ENCODE data around the gene MAS1. TPM values are rescaled to one million over a fixed set of nuclear protein-coding genes. Genes with fewer than 3 reads are reported as not detected.

MAS1 gene
- total RNA-seq, 6 donors from 2014 or later, result 0.03 TPM; not detected in 5

GRCh38 chr6:159904497-159904911, 13.7 kb downstream of the MAS1 start:
- no peaks in the 10 kb centered on the region for H3K27me3 ChIP-seq
- no peak for ATAC-seq (ENCODE audit: low FRiP score in 2 of 2)
- no peak for TF ChIP-seq EP300 (IDR thresholded peaks at IDR 0.05)
- TF ChIP-seq CTCF (IDR thresholded peaks at IDR 0.05), result no peak
- no peak for TF ChIP-seq POLR2A (IDR thresholded peaks at IDR 0.05)
- no peak for TF ChIP-seq POLR2AphosphoS5 (IDR thresholded peaks at IDR 0.05)
- H3K4me3 ChIP-seq, result no peak overlapping the region
- DNase-seq, result no peak
- H3K27ac ChIP-seq, result no peak overlapping the region
- H3K9me3 ChIP-seq, result no peaks in the 10 kb centered on the region
- 86 to 94% methylated on average over 9 of the region's 9 CpGs for WGBS, 2 donors
- no peaks in the 10 kb centered on the region for H3K4me1 ChIP-seq
- H3K36me3 ChIP-seq, result no peaks in the 10 kb centered on the region

- Histone ChIP-seq H3K4me3 (no peak overlapping the region), H3K27ac (no peak overlapping the region), H3K4me1 (no peaks in the 10 kb centered on the region), H3K9me3 (no peaks in the 10 kb centered on the region), H3K27me3 (no peaks in the 10 kb centered on the region), H3K36me3 (no peaks in the 10 kb centered on the region)
- DNase-seq, result no peak
- TF ChIP-seq POLR2A (IDR thresholded peaks at IDR 0.05), result no peak
- TF ChIP-seq POLR2AphosphoS5 (IDR thresholded peaks at IDR 0.05), result no peak
- TF ChIP-seq CTCF (IDR thresholded peaks at IDR 0.05), result no peak
- no peak for TF ChIP-seq EP300 (IDR thresholded peaks at IDR 0.05)
- 70 to 82% methylated on average over 3 of the region's 3 CpGs for WGBS, 2 donors
- ATAC-seq (ENCODE audit: low FRiP score in 2 of 2), result no peak
Observed at GRCh38 chr6:159906400-159906799, 15.6 kb downstream of the MAS1 start.

- Histone ChIP-seq H3K27ac (no peak overlapping the region), H3K9me3 (no peaks in the 10 kb centered on the region), H3K4me3 (no peak overlapping the region), H3K36me3 (no peaks in the 10 kb centered on the region), H3K4me1 (no peaks in the 10 kb centered on the region), H3K27me3 (no peaks in the 10 kb centered on the region)
- TF ChIP-seq CTCF (IDR thresholded peaks at IDR 0.05) (no peak), EP300 (IDR thresholded peaks at IDR 0.05) (no peak), POLR2A (IDR thresholded peaks at IDR 0.05) (no peak), POLR2AphosphoS5 (IDR thresholded peaks at IDR 0.05) (no peak)
- WGBS, 2 donors, result 63 to 70% methylated on average over 4 of the region's 4 CpGs
- DNase-seq (no peak), ATAC-seq (ENCODE audit: low FRiP score in 2 of 2) (no peak)
Observed at GRCh38 chr6:159908535-159908934, 17.7 kb downstream of the MAS1 start.

GRCh38 chr6:159908979-159909378, 18.2 kb downstream of the MAS1 start:
- Histone ChIP-seq H3K27ac (no peak overlapping the region), H3K27me3 (no peaks in the 10 kb centered on the region), H3K4me3 (no peak overlapping the region), H3K9me3 (no peaks in the 10 kb centered on the region), H3K36me3 (no peaks in the 10 kb centered on the region), H3K4me1 (no peaks in the 10 kb centered on the region)
- DNase-seq (no peak), ATAC-seq (ENCODE audit: low FRiP score in 2 of 2) (no peak)
- TF ChIP-seq POLR2AphosphoS5 (IDR thresholded peaks at IDR 0.05), result no peak
- no peak for TF ChIP-seq CTCF (IDR thresholded peaks at IDR 0.05)
- TF ChIP-seq EP300 (IDR thresholded peaks at IDR 0.05), result no peak
- 37 to 39% methylated on average over 4 of the region's 4 CpGs for WGBS, 2 donors

- Histone ChIP-seq H3K9me3 (no peaks in the 10 kb centered on the region), H3K27me3 (no peaks in the 10 kb centered on the region), H3K4me1 (no peaks in the 10 kb centered on the region), H3K4me3 (no peak overlapping the region), H3K27ac (no peak overlapping the region), H3K36me3 (no peaks in the 10 kb centered on the region)
- ATAC-seq (ENCODE audit: low FRiP score in 2 of 2) (no peak), DNase-seq (no peak)
- TF ChIP-seq POLR2AphosphoS5 (IDR thresholded peaks at IDR 0.05) (no peak), POLR2A (IDR thresholded peaks at IDR 0.05) (no peak)
- 95 to 96% methylated on average over 5 of the region's 5 CpGs for WGBS, 2 donors
Observed at GRCh38 chr6:159910342-159910741, 19.6 kb downstream of the MAS1 start.
